Fibroblast of pulmonary artery (primary cell): ENCODE data around the gene SENP7.
A peak's percentile ranks its signal among the peaks of the same experiment; 100 is the strongest.
"Not testable (repeated sequence)": the region's sequence is repeated elsewhere in the genome, so short reads cannot be mapped to it uniquely, and the experiment has no call there.

Experiments used
- DNase-seq: peaks from one replicate; pipeline ENCODE4 v3.0.0-alpha.2; 2010; ENCODE audit warnings: low read depth
- H3K4me3 ChIP-seq: replicated peaks from 2 replicates; pipeline ENCODE4 v1.5.1; 2011; ENCODE audit warnings: low read depth, mild to moderate bottlenecking, control low read depth, low read length, moderate library complexity
- CTCF ChIP-seq: IDR thresholded peaks from 2 replicates; pipeline ENCODE4 v1.5.1; 2011; ENCODE audit warnings: mild to moderate bottlenecking, control low read depth, low read length, inconsistent platforms; ENCODE audit errors: missing control alignments

The SENP7 gene

GRCh38 chr3:101310978-101311375 is 202.0 kb downstream of the SENP7 start:
- H3K4me3 ChIP-seq: no peak overlapping the region
- TF ChIP-seq CTCF: no peak
- DNase-seq: no peak

- DNase-seq, H3K4me3 ChIP-seq: not testable (repeated sequence)
Observed at GRCh38 chr3:101308147-101308772, 204.8 kb downstream of the SENP7 start.

GRCh38 chr3:101303836-101304235 is 209.2 kb downstream of the SENP7 start:
- TF ChIP-seq CTCF: no peak
- no peak for DNase-seq

GRCh38 chr3:101303089-101303731 is 209.8 kb downstream of the SENP7 start:
- no peak overlapping the region for H3K4me3 ChIP-seq
- no peak for TF ChIP-seq CTCF
- peak; percentile 9 for DNase-seq

More at GRCh38 chr3:101303836-101304235, 209.2 kb downstream of the SENP7 start:
- no peak overlapping the region for H3K4me3 ChIP-seq

- no peak for DNase-seq
- no peak overlapping the region for H3K4me3 ChIP-seq
- TF ChIP-seq CTCF: no peak
Observed at GRCh38 chr3:101300073-101300472, 212.9 kb downstream of the SENP7 start.

- TF ChIP-seq CTCF: no peak
- no peak for DNase-seq
Observed at GRCh38 chr3:101292027-101292426, 221.0 kb downstream of the SENP7 start.

GRCh38 chr3:101288294-101288693 is 224.7 kb downstream of the SENP7 start:
- DNase-seq: no peak
- H3K4me3 ChIP-seq: no peak overlapping the region
- no peak for TF ChIP-seq CTCF

More at GRCh38 chr3:101292027-101292426, 221.0 kb downstream of the SENP7 start:
- H3K4me3 ChIP-seq: no peak overlapping the region
